Erythroblast (primary cell): Measurements from ENCODE around the gene EXOC3.

Experiments used
- GATA1 ChIP-seq: IDR thresholded peaks from 2 replicates; pipeline ENCODE4 v1.6.1; 2011; ENCODE audit warnings: low read depth, mild to moderate bottlenecking, control low read depth, low read length, moderate library complexity
- POLR2A ChIP-seq: IDR thresholded peaks from 2 replicates; pipeline ENCODE4 v1.6.1; 2011; ENCODE audit warnings: mild to moderate bottlenecking, low read length

DNA sequence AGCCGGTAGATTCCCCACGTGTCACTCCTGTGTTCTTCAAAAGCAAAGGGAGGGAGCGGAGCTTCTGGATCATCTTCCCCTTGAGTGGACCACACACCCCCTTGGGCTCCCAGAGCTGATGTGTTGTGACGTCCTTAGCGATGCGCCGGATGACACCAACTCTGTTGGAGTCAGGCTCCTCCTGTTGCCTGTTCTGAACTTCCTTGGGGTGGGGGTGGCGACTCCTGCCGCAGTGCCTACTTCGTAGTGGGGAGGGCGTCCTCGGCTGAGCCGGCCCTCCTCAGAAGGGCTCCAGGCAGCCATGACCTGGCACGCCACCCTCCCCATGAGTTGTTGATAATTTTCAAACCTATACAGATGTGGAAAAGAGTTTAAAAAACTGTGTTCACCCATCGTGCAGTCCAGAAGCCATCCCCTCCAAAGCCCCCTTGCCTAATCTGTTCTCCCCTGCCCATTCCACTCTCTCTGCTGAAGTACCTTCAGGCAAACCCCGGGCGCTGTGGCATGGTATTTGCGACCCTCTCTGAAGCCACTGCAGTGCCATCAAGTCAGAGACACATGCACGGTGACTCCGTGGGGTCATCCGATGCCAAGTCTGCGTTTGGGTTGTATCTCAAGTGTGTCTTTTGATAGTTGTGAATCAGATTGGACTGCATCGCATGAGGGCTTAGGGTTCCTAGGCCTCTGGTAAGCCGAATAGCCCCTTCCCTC lies 16.7 kb downstream of the EXOC3 start:
- TF ChIP-seq POLR2A: no peak
- no peak for TF ChIP-seq GATA1
